ENCODE results near the gene ZNF319. TPM values are rescaled to one million over a fixed set of nuclear protein-coding genes. Genes with fewer than 3 reads are reported as not detected.

Gene ZNF319
- total and polyA plus RNA-seq, 2 of the 8 experiments (the other 6 are each of a cell fraction or from before 2014, with no cell fraction given), result 3.3 to 5.5 TPM

DNA sequence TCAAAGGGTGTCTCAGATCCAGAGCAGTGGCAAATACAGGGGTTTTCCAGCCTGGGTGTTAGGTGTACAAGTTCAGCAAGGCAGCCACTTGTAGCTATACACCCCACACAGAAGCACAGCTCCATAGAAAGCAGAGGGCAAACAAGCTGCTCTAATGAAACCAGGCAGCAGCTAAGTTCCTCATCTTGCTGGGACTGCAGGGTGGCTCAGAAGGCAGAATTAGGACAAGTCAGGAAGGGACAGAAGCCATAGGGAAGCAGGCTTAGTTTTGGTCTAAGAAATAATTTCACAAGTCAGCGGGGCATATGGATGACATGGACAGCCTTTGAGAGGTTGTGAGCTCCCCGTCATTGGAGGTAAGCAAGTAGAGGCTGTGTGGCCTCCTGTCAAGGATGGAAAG lies 53.2 kb downstream of the ZNF319 start:
- H2BK15ac ChIP-seq (ENCODE audit: low read length), result no peak overlapping the region
- H3K27me3 ChIP-seq (replicated peaks in 1 of 4; ENCODE audit: control insufficient read depth in 3 of 4, extremely low read depth in 1 of 4, insufficient read depth in 3 of 4, low read length in 3 of 4), result no peaks in the 10 kb centered on the region; a peak in 1 of 7 replicates
- no peak overlapping the region for H2AFZ ChIP-seq (ENCODE audit: low read length)
- H3K79me1 ChIP-seq (ENCODE audit: low read depth, low read length), result no peaks in the 10 kb centered on the region
- no peaks in the 10 kb centered on the region for H3K36me3 ChIP-seq (ENCODE audit: control insufficient read depth in 2 of 4, insufficient read depth in 4 of 4, low read length in 3 of 4)
- no peak overlapping the region for H4K8ac ChIP-seq (ENCODE audit: extremely low read depth, insufficient read depth, low read length)
- no peaks in the 10 kb centered on the region for H3K23me2 ChIP-seq (ENCODE audit: low read depth, low read length)
- no peak overlapping the region for H4K91ac ChIP-seq (replicated peaks; ENCODE audit: insufficient read length, low read length)
- CTCF ChIA-PET (ENCODE audit: partially characterized antibody), result interaction anchor here (0.6 to 5.2 kb wide), 9 partner anchors 9 to 40 kb away, joined by 3 to 28 read pairs (median 3); no protein-coding TSS in a partner anchor
- POLR2A ChIA-PET (ENCODE audit: partially characterized antibody), result interaction anchor here (0.9 to 1.6 kb wide), 2 partner anchors 41 to 64 kb away, joined by 3 read pairs; no protein-coding TSS in a partner anchor
- H2AK5ac ChIP-seq (ENCODE audit: low read depth, low read length), result no peak overlapping the region
- DNase-seq (ENCODE audit: low read depth in 1 of 2, low spot score in 2 of 2) (no peak), FAIRE-seq (no peak)
- no peak overlapping the region for H3K23ac ChIP-seq (ENCODE audit: insufficient read length)
- no peak overlapping the region for H3K9ac ChIP-seq (replicated peaks in 1 of 4; ENCODE audit: extremely low read depth in 1 of 4, low read depth in 3 of 4, low read length in 3 of 4)
- no peak overlapping the region for H2BK120ac ChIP-seq (replicated peaks; ENCODE audit: low read depth, low read length)
- no peak overlapping the region for H3K4me2 ChIP-seq (ENCODE audit: insufficient read depth in 1 of 2, low read depth in 2 of 2, low read length in 2 of 2)
- no peak overlapping the region for H3K56ac ChIP-seq (replicated peaks; ENCODE audit: insufficient read length, low read depth, low read length)
- no peaks in the 10 kb centered on the region for H4K20me1 ChIP-seq (replicated peaks in 1 of 2; ENCODE audit: control insufficient read depth in 1 of 2, insufficient read depth in 2 of 2, low read length in 2 of 2)
- H3K4me1 ChIP-seq (replicated peaks in 1 of 4; ENCODE audit: control insufficient read depth in 3 of 4, insufficient read depth in 4 of 4, low read length in 3 of 4), result no peaks in the 10 kb centered on the region; a peak in 1 of 7 replicates
- H3K18ac ChIP-seq (ENCODE audit: extremely low read depth, low read length), result no peak overlapping the region
- no peak overlapping the region for H4K5ac ChIP-seq (ENCODE audit: insufficient read length, low read depth, low read length)
- no peak overlapping the region for H3K27ac ChIP-seq (ENCODE audit: low read depth, low read length)
- H2BK20ac ChIP-seq (ENCODE audit: low read length), result no peak overlapping the region
- no peak overlapping the region for H2BK5ac ChIP-seq (ENCODE audit: low read depth, low read length)
- WGBS, 2 experiments (ENCODE audit: extremely low coverage in 1 of 2, insufficient coverage in 1 of 2, insufficient read length in 1 of 2, insufficient replicate concordance in 2 of 2, low coverage in 1 of 2, low lambda C conversion rate in 2 of 2, missing lambda C conversion rate in 1 of 2), result 79% methylated on average over 2 of the region's 2 CpGs; no CpG with 5 or more reads in 1 of the 2 experiments
- no peak overlapping the region for H3K14ac ChIP-seq (ENCODE audit: insufficient read length)
- no peak overlapping the region for H3K4me3 ChIP-seq (ENCODE audit: extremely low read depth in 1 of 4, insufficient read depth in 2 of 4, low read depth in 3 of 4, low read length in 4 of 4)
- H3K4ac ChIP-seq (replicated peaks; ENCODE audit: insufficient read length, low read depth, low read length), result no peak overlapping the region
- H2BK12ac ChIP-seq (ENCODE audit: low read depth, low read length), result no peak overlapping the region
- no peaks in the 10 kb centered on the region for H3K79me2 ChIP-seq (ENCODE audit: control insufficient read depth in 1 of 2, insufficient read depth in 2 of 2, low read length in 2 of 2)
- H3K9me3 ChIP-seq (ENCODE audit: insufficient read depth in 2 of 2, low read depth in 1 of 2, low read length in 1 of 2), result no peaks in the 10 kb centered on the region
- TF ChIP-seq RFX5 (IDR thresholded peaks at IDR 0.05; ENCODE audit: borderline replicate concordance, low read depth, low read length) (no peak), CEBPB (IDR thresholded peaks at IDR 0.05; ENCODE audit: low read depth, low read length) (no peak), RNF2 (IDR thresholded peaks at IDR 0.05; ENCODE audit: borderline replicate concordance, low read depth, low read length, missing control alignments, poor library complexity, severe bottlenecking) (no peak), BCL11A (IDR thresholded peaks at IDR 0.05; ENCODE audit: low read depth in 2 of 2, low read length in 2 of 2) (no peak), GTF2F1 (IDR thresholded peaks at IDR 0.05; ENCODE audit: borderline replicate concordance, low read depth, low read length) (no peak), SAP30 (IDR thresholded peaks at IDR 0.05; ENCODE audit: insufficient read depth, insufficient replicate concordance, low read length) (no peak), RBBP5 (IDR thresholded peaks at IDR 0.05; ENCODE audit: borderline replicate concordance, low read depth, low read length) (no peak), SP4 (IDR thresholded peaks at IDR 0.05; ENCODE audit: low read length) (no peak), EZH2 (IDR thresholded peaks at IDR 0.05; ENCODE audit: low read depth, low read length, severe bottlenecking) (no peak), PHF8 (conservative IDR thresholded peaks at IDR 0.05; ENCODE audit: low read depth, low read length) (no peak), TEAD4 (IDR thresholded peaks at IDR 0.05; ENCODE audit: low read depth, low read length) (no peak), TCF12 (IDR thresholded peaks at IDR 0.05; ENCODE audit: low read depth, low read length) (no peak)
- TF ChIP-seq, protein P1, sequence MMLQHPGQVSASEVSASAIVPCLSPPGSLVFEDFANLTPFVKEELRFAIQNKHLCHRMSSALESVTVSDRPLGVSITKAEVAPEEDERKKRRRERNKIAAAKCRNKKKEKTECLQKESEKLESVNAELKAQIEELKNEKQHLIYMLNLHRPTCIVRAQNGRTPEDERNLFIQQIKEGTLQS (IDR thresholded peaks at IDR 0.05; ENCODE audit: insufficient read depth, low read depth, low read length), result no peak
